ENCODE measurements around the gene CCDC90B. TPM values are rescaled to one million over a fixed set of nuclear protein-coding genes. Genes with fewer than 3 reads are reported as not detected.

Gene CCDC90B
- total and polyA plus RNA-seq, 2 of the 13 experiments (the other 11 are each of a cell fraction or from before 2014, with no cell fraction given) = 17.1 to 46.1 TPM

DNA sequence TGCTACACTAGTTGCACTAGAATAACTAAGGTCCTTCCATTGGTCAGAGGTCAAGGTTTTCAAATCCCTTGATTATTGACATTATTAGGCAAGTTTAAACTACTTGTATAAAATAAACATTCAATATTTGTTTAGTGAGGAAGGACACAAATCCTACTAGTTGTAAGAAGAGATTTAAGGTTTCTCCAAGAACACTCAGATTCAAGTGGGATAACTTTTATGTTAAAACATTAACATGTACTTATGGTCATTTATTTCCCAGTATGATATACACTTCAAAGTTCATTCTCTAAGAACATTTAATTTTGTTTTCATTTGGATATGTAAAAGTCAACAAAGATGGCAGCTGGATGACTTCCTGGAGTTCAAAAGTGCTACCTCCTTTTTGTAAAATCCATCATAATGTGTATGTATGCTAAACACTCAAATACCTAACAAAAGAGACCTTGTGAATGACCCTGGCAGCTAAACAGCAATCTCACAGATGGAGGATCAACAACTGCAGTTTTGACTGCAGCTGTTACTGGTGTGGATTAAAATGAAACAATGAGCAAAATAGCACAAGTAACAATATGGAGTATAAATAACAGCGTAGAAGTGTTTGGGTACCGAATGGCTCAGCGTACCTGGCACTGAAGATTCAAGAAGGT is 1.5 kb downstream of the CCDC90B start (continued):
- TF ChIP-seq, protein P1, sequence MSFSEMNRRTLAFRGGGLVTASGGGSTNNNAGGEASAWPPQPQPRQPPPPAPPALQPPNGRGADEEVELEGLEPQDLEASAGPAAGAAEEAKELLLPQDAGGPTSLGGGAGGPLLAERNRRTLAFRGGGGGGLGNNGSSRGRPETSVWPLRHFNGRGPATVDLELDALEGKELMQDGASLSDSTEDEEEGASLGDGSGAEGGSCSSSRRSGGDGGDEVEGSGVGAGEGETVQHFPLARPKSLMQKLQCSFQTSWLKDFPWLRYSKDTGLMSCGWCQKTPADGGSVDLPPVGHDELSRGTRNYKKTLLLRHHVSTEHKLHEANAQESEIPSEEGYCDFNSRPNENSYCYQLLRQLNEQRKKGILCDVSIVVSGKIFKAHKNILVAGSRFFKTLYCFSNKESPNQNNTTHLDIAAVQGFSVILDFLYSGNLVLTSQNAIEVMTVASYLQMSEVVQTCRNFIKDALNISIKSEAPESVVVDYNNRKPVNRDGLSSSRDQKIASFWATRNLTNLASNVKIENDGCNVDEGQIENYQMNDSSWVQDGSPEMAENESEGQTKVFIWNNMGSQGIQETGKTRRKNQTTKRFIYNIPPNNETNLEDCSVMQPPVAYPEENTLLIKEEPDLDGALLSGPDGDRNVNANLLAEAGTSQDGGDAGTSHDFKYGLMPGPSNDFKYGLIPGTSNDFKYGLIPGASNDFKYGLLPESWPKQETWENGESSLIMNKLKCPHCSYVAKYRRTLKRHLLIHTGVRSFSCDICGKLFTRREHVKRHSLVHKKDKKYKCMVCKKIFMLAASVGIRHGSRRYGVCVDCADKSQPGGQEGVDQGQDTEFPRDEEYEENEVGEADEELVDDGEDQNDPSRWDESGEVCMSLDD (CRISPR knock-in tag; IDR thresholded peaks at IDR 0.05; ENCODE audit: borderline replicate concordance) = no peak
- TF ChIP-seq SP2 (CRISPR knock-in tag; IDR thresholded peaks at IDR 0.05) = no peak
- TF ChIP-seq, protein P2, sequence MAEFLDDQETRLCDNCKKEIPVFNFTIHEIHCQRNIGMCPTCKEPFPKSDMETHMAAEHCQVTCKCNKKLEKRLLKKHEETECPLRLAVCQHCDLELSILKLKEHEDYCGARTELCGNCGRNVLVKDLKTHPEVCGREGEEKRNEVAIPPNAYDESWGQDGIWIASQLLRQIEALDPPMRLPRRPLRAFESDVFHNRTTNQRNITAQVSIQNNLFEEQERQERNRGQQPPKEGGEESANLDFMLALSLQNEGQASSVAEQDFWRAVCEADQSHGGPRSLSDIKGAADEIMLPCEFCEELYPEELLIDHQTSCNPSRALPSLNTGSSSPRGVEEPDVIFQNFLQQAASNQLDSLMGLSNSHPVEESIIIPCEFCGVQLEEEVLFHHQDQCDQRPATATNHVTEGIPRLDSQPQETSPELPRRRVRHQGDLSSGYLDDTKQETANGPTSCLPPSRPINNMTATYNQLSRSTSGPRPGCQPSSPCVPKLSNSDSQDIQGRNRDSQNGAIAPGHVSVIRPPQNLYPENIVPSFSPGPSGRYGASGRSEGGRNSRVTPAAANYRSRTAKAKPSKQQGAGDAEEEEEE (CRISPR knock-in tag; IDR thresholded peaks at IDR 0.05; ENCODE audit: borderline replicate concordance) = no peak
- TF ChIP-seq HNF4A (CRISPR knock-in tag; IDR thresholded peaks at IDR 0.05) = peak; percentile 47
- no peak for TF ChIP-seq NR0B2 (CRISPR knock-in tag; IDR thresholded peaks at IDR 0.05)
- no peak for TF ChIP-seq ZZZ3 (CRISPR knock-in tag; IDR thresholded peaks at IDR 0.05; ENCODE audit: borderline replicate concordance)
- TF ChIP-seq GABPB1 (CRISPR knock-in tag; IDR thresholded peaks at IDR 0.05) = no peak
- no peak for TF ChIP-seq SNRNP70 (IDR thresholded peaks at IDR 0.05; ENCODE audit: low read depth, low read length)
- peak; percentile 64 for TF ChIP-seq HDAC1 (CRISPR knock-in tag; IDR thresholded peaks at IDR 0.05)
- TF ChIP-seq SMARCE1 (IDR thresholded peaks at IDR 0.05; ENCODE audit: borderline replicate concordance) = no peak
- TF ChIP-seq, protein P3, sequence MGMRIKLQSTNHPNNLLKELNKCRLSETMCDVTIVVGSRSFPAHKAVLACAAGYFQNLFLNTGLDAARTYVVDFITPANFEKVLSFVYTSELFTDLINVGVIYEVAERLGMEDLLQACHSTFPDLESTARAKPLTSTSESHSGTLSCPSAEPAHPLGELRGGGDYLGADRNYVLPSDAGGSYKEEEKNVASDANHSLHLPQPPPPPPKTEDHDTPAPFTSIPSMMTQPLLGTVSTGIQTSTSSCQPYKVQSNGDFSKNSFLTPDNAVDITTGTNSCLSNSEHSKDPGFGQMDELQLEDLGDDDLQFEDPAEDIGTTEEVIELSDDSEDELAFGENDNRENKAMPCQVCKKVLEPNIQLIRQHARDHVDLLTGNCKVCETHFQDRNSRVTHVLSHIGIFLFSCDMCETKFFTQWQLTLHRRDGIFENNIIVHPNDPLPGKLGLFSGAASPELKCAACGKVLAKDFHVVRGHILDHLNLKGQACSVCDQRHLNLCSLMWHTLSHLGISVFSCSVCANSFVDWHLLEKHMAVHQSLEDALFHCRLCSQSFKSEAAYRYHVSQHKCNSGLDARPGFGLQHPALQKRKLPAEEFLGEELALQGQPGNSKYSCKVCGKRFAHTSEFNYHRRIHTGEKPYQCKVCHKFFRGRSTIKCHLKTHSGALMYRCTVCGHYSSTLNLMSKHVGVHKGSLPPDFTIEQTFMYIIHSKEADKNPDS (CRISPR knock-in tag; IDR thresholded peaks at IDR 0.05) = no peak
- TF ChIP-seq FOXP4 (CRISPR knock-in tag; IDR thresholded peaks at IDR 0.05) = peak; percentile 44; the same call in 1 of the 2 replicates
- TF ChIP-seq NR2F1 (CRISPR knock-in tag; IDR thresholded peaks at IDR 0.05) = peak; percentile 80 to 96
- TF ChIP-seq ZNF30 (CRISPR knock-in tag; IDR thresholded peaks at IDR 0.05) = no peak
- TF ChIP-seq, protein P4, sequence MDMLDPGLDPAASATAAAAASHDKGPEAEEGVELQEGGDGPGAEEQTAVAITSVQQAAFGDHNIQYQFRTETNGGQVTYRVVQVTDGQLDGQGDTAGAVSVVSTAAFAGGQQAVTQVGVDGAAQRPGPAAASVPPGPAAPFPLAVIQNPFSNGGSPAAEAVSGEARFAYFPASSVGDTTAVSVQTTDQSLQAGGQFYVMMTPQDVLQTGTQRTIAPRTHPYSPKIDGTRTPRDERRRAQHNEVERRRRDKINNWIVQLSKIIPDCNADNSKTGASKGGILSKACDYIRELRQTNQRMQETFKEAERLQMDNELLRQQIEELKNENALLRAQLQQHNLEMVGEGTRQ (IDR thresholded peaks at IDR 0.05; ENCODE audit: low read depth, low read length) = no peak
- TF ChIP-seq, protein P4 (CRISPR knock-in tag; IDR thresholded peaks at IDR 0.05; ENCODE audit: borderline replicate concordance) = no peak
- TF ChIP-seq ZFAT (CRISPR knock-in tag; conservative IDR thresholded peaks at IDR 0.05) = no peak

Measured in HepG2 (cell line).